AG09309 (cell line): Measurements from ENCODE around the gene PGC.

ENCODE experiments used
- DNase-seq: peaks from one replicate; pipeline ENCODE4 v3.0.0-alpha.2; 2010; ENCODE audit warnings: low read depth
- H3K4me3 ChIP-seq: 2 replicates; pipeline ENCODE4 v1.5.1; 2011; ENCODE audit warnings: mild to moderate bottlenecking, low read depth, low read length, moderate library complexity; ENCODE audit not compliant: control insufficient read depth
- CTCF ChIP-seq: IDR thresholded peaks from 2 replicates; pipeline ENCODE4 v1.5.1; 2011; ENCODE audit warnings: mild to moderate bottlenecking, low read depth, low read length, inconsistent platforms; ENCODE audit not compliant: insufficient read depth, control insufficient read depth; ENCODE audit errors: missing control alignments

The PGC gene

GRCh38 chr6:41724586-41725501 is 22.4 kb downstream of the PGC start:
- TF ChIP-seq CTCF: no peak
- DNase-seq: no peak
- H3K4me3 ChIP-seq: no peak overlapping the region

GRCh38 chr6:41724228-41724580 is 23.0 kb downstream of the PGC start:
- DNase-seq: no peak
- no peak overlapping the region for H3K4me3 ChIP-seq
- no peak for TF ChIP-seq CTCF

- DNase-seq: peak; percentile 71
- no peak for TF ChIP-seq CTCF
- H3K4me3 ChIP-seq: no peak overlapping the region
Measured at GRCh38 chr6:41723530-41724227, 23.5 kb downstream of the PGC start.

- no peak for DNase-seq
- no peak for TF ChIP-seq CTCF
- peak overlapping the region; percentile 9 for H3K4me3 ChIP-seq
Measured at GRCh38 chr6:41722969-41723529, 24.1 kb downstream of the PGC start.

GRCh38 chr6:41721414-41721813 is 25.8 kb downstream of the PGC start:
- no peak overlapping the region for H3K4me3 ChIP-seq
- DNase-seq: no peak
- TF ChIP-seq CTCF: no peak

GRCh38 chr6:41720783-41721182 is 26.4 kb downstream of the PGC start:
- no peak for TF ChIP-seq CTCF
- no peak for DNase-seq
- no peak overlapping the region for H3K4me3 ChIP-seq
